ENCODE results near the gene NAA38.

- peak; percentile 49 to 58 (median 55) for TF ChIP-seq CTCF (IDR thresholded peaks at IDR 0.05 in 4 of 5, conservative IDR thresholded peaks at IDR 0.05 in 1 of 5)
- no peak for TF ChIP-seq POLR2A (IDR thresholded peaks at IDR 0.05)
Measured at GRCh38 chr17:7889166-7889955, 32.0 kb upstream of the NAA38 start.

Measured in gastrocnemius medialis (tissue), 4 donors.